Stimulated activated CD8-positive, alpha-beta memory T cell treated with anti-CD3 and anti-CD28 coated beads, Interleukin-7, amount 100 ng/mL, for 24 hours (primary cell): Measurements from ENCODE around the gene SLC6A7.
"Not testable (repeated sequence)": the region's sequence is repeated elsewhere in the genome, so short reads cannot be mapped to it uniquely, and the experiment has no call there.

ENCODE experiments used
- DNase-seq: peaks from one replicate; pipeline ENCODE4 v3.0.0-alpha.2; 2020; ENCODE audit warnings: low read depth

Gene SLC6A7

DNA sequence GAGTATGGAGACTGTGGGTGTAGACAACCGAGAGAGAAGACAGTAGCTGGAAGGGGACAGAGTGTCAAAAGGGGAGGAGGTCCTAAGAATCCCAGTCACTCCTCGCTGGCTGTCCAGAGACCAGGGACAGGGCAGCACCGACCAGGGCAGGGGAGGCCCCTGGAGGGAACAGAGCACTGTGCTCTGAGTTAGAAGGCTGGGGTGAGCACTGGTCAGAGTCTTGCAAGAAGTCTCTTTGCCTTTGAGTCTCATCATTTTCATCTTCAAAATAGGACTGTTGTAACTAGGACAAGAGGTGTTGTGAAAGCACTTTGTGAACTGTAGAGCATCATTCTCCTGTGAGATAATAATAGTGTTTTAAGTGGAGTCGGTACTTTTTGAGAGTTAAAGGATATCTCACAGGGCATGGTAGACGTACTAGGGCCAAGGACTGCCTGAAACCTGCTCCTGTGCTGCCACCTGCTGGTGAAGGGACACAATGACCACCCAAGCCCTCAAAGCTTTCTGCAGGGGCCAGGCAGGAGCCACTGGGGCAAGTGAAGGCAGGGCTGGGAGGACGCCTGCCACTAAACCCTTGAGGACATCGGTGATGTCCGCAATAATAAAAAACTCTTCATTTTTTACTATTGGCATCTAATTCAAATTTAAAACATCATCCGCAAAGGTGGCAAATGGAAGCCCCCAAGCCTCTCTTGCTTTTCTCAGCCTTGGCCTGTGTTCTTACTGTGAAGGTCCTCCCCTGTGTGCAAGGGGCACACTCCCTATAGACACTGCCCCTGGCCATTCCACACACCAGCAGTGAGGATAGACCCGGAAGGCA, 28.2 kb downstream of the SLC6A7 start:
- peak; percentile 70 for DNase-seq

DNA sequence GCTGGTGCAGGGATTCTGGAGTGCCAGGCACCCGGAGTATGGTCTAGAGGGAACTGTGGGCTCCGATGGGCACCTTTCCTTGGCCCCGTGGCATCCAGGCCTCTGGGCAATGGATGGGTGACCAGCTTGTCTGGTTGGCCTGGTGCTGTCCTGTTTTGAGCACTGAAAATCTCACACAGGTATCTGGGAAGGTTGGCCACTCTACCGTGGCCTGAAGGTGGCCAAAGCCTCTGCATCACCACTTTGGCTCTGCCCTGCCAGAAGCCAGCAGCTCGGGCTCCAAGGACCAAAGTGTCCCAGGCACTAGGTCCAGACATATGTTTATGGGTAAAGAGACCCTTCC, 28.8 kb downstream of the SLC6A7 start:
- no peak for DNase-seq

DNA sequence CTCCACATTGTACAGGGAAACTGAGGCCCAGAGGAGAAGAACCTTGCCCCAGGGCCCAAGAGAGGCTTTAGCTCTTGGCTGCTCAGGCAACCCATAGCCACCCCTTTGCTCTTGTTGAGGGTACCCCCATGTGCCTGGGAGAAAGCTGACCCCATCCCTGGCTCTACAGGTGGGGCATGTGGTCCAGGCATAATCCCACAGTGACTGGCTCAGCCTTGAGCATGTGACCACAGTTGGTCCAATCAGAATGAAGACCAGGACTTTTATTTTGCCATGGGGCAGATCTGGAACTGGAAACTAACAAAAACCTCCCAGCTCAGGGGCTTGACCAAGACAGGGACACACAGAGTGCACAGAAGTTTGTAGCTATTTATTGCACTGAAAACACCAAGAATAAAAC, 29.3 kb downstream of the SLC6A7 start:
- no peak for DNase-seq

DNA sequence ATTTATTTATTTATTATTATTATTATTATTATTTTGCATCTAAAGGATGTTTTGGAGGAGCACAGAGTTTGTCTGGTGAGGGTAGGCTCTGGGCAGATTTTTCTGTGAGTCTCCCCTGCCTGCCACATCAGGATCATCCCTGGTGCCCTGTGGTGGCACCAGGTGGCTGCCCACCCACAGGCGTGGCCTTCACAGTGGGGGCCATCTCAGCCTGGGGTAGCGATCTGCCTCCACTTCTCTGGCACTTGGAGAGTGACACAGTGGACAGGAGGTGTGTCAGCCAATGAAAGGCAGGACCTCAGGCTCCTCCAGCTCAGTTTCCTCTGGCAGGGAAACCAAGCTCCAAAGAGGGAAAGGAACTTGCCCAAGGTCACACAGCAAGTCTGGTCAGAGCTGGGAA, 30.0 kb downstream of the SLC6A7 start:
- DNase-seq, result no peak

DNA sequence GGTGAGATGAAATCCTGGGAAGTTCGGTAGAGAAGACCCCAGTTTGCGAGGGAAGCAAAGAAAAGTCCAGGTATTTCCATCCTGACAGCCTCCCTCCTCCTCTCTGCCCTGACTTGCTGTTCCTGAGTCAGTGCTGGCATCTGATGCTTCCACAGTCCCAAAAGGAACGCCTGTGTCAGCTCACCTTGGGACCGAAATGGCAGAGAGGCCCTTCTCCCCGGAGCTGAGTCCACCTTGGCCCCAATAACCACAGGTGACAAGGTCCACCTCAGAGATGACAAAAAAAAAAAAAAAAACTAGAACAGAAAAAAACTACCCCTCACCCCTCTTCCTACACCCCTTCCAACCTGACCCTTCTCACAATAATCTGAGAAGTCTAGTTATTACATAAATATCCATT, 31.6 kb downstream of the SLC6A7 start:
- no peak for DNase-seq

DNA sequence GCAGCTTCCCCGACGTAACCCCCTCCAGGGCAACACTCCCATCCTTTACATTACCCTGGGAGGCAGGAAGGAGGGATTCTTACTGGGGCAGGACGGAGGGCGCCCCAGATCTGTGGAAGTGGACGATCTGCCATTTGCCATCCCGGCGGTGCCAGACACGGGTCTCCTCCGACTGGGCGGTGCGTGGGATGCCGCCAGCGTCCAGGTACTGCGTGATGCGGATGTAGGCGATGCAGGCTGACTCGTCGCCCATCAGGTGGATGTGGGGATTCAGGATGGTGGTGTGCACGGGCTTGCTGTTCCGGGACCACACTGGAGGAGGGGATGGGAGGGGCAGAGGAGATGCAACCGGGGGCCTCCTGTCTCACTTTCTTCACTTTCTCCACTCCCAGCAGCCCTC, 33.0 kb downstream of the SLC6A7 start:
- no peak for DNase-seq

DNA sequence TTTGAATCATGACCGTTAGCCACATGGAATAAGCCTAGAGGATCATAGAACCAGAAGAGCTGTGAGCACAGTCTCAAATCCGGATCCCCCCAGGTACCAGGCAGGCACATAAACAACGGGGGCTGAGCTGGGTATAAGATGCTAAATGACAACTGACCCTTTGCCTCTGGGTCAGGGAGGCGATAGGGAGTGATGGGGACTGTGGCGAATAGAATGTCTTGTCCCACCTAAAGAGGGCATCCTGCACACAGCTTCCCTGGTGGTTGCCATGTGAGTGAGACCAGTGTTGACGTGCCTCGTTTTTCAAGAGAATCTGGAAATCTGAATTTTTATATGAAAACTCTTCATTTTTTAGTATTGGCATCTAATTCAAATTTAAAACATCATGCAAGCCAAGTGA, 33.6 kb downstream of the SLC6A7 start:
- DNase-seq, result no peak

DNA sequence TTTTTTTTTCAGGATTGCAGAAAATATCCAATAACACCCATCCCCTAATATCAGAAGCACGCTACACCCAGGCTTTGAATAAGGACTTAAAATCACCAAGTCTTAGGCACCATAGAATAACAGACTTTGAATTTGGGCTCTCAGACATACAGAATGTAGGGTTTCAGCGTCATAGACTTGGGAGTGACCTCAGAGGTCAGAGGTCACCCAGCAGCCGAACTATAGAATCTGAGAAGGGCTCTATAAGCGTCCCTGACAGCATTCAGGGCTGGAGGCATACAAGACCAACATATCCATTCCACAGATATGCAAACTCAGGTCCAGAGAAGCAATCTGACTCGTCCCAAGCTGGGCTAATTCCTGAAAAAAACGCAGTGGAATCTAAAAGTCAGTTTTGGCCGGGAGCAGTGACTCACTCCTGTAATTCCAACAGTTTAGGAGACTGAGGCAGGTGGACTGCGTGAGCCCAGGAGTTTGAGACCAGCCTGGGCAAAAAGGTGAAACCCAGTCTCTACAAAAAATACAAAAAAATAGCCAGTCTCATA, 34.7 kb downstream of the SLC6A7 start:
- DNase-seq, result no peak

DNA sequence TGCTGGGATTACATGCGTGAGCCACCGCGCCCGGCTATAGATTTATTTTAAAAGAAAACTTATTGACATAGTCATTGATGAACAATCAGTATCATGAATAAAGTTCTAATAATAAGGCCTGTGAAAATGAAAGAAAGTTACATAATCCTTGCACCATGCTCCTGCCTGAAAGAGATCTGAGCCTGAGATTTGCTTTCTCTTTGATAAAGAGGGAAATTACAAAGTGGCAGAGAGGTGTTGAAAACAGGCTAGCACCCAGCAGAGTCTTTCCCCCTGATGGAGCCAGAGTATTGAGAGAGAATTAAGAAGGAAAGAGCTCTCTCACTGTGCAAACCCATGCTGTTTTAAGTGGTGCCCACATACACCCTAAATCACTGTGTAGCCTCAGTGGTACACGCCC, 37.2 kb downstream of the SLC6A7 start:
- no peak for DNase-seq

DNA sequence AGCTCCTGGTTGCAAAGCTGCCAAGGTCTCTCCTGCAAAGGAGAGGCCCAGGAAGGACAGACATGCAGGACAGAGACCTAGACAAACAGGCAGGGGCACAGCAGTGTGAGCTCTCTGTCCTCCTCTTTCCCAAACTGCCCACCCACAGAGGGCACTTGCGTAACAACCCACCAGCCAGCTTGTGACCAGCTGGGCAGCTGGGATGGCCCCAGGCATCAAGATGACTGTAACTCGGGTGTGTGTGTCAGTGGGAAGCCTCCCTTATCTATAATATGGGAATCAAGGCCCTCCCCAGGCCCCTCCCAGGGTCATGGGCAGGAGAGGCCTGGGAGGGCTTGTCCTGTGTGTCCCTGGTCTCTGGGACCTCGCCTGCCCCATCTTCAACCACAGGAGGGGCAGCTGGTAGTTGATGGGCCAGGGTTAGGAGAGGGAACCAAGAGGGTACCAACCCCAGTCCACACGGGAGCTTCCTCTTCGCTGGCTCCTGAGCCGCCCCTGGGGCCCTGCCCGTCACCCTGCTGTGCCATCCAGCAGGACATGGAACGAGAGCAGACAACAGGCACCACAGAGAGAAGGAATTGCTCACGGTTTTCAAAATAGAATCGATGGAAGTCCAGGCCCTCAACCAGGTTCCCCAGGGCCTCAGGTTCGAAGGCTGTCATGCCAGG, 37.9 kb downstream of the SLC6A7 start:
- DNase-seq, result no peak

DNA sequence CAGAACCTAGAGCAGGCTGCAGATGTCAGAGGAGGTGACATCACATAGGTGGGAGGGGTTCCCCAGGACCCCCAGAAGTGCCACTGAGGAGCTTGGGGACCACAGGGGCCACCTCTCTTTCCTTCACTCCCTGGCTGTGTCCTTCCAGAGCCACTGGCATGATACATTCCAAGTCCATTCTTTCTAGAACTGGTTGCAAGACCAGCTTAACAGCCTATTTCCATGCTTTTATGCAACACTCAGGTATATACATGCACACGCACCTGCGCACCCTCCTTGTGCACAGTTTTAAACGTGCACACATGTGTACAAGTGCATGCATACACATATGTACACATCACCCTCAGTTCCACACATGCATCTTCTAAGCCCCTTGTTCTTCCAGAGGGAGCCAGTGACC, 39.7 kb downstream of the SLC6A7 start:
- no peak for DNase-seq

DNA sequence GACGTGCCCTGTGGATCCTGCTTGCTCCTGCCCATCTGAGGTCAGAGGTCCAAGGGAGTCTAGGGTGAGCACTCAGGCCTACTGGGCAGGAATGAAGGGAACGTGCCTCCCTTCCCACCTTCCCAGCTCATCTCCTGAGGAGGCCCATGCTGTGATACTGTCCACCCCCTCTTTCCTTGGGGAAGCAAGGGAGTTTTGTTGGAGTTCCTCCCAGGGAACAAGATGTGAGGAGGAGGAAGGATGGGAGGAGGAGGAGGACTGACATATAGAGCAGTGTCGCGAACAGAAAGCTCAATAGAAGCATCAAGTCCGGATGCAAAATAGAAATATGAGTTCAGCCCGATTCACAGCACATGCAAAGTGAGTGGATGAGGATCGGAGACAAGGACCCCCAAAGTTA, 41.0 kb downstream of the SLC6A7 start:
- no peak for DNase-seq

DNA sequence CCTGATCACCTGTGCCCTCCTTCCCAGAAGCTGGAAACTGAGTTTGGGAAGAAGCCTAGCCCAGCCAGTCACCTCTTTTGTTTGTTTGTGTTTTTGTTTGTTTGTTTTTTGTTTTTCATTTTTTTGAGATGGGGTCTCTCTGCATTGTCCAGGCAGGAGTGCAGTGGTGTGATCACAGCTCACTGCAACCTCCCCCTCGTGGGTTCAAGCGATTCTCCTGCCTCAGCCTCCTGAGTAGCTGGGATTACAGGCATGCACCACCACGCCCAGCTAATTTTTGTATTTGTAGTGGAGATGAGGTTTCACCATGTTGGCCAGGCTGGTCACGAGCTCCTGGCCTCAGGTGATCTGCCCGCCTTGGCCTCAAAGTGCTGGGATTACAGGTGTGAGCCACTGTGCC, 43.8 kb downstream of the SLC6A7 start:
- DNase-seq, result not testable (repeated sequence)

DNA sequence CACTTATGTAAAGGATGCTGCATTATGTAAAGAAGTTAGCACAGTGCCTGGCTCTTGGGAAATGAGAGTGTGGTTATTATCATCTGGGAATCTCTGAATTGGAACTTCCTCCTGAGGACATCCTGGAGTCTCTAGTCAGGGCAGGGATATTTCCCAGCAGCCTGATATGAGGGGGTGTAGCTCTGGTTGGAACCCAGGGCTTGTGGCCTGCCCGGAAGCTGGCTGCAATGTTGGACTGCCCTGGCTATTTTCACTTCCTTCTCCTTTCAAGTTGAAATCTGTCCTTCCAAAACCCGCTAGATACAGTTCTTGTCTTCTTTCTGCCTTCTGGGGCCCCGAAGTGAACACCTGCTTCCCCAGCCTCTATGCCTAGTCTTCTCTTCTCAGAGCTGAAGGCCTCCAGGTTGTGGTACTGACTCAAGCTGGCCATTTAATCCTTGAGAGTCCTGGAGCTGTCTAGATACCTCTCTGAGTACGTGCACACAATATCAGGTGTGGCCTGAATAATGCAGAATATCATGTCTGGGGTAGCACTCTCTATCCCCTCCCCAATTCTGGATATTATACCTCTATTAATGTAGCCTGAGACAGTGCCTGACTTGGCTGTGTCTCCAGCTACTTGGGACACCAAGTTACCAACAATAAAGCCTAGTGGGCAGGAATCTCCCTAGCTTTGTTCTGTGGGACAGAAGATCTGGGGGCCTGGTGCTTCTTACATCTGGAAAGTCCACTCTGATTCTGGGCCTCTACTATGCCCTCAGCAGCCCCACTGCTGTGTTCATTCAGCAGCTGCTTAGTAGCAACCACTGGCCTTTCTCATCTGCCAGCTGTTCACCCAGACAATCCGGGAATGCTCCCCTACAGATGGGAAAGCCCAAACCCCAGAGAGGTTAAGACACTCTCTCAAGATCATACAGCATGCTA, 45.0 kb downstream of the SLC6A7 start:
- no peak for DNase-seq

DNA sequence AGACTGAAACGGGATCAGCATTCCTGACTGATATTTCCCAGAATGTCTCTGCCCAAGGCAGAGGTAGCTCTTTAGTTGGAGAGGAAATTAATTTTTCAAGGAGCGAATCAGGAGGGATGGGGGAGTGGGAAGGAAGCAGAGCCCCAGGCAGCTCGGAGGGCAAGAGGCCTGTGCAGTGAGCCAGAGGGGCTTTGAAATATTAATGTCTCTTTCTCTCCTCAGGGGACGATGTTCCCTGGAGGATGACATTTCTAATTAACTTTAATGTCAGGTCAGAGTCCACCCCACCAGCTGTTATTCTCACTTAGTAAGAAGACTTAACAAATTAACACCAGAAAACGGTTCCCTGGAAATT, 45.6 kb downstream of the SLC6A7 start:
- no peak for DNase-seq

DNA sequence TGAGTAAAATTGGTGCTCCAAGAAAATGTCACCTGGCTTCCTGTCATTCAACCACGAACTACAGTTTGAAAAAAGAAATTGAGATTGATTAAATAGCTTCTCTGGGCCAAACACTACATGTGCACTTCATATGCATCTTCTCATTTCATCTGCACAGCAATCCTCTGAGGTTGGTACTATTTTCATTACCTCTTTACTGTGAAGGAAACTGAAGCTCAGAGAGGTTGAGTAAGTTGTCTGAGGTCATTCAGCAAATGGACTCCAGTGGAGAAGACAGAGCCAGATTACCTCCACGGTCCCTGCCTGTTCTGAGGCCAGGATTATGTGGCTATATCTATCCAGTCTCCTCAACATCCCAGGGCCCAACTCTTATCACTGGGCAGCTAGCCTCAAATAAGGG, 46.5 kb downstream of the SLC6A7 start:
- no peak for DNase-seq

DNA sequence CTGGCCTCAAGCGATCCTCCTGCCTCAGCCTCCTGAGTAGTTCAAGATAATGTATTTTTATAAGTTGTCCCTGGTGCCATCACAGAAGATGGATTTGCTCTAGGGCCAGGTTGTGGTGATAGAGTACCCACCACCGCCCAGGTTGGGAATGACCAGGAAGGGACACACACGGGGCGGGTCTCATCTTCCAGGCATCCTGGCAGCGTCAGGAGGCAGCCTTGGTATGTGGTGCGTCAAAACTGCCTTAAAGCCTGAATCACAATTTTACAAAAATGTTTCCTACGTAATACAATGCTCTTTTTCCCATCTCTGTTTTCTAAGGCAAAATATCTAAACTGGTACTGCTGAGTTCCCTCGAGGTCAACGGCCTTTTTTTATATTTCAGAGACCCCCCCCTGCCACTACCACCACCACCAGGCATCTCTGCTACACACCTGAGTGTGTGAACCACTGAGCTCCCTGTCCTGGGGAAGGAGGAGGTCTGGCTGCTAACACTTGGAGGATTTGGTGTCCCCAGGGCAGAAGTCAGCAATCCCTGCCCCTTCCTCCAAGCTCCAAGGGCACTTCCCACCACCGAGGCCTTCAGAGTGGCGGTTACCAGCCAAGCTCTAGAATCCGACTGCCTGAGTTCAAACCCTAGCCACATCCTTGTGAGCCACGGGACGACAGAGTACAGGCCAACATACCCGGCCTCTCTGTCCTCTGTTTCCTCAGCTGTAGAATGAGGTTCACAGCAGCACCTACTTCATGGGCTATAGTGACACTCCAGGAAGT, 47.3 kb downstream of the SLC6A7 start:
- no peak for DNase-seq

DNA sequence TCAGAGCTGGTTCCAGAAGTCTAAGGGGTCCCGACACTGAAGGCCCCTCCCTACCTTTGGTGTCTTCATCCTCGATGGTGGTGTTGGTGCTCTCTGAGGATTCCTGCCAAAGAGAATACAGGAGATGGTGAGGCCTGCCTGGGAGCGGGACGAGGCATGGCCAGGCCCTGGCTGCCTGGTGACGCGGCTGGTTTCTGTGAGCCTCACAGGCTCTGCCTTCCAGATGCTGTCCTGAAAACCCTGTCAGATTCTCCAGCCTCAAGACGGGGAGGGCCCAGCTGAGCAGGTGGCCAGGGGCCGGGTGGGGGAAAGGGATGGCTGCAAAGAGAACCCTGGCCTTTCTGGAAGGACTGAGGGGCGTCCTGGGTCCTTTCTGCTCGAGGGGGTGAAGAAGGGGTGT, 48.8 kb downstream of the SLC6A7 start:
- DNase-seq, result no peak

DNA sequence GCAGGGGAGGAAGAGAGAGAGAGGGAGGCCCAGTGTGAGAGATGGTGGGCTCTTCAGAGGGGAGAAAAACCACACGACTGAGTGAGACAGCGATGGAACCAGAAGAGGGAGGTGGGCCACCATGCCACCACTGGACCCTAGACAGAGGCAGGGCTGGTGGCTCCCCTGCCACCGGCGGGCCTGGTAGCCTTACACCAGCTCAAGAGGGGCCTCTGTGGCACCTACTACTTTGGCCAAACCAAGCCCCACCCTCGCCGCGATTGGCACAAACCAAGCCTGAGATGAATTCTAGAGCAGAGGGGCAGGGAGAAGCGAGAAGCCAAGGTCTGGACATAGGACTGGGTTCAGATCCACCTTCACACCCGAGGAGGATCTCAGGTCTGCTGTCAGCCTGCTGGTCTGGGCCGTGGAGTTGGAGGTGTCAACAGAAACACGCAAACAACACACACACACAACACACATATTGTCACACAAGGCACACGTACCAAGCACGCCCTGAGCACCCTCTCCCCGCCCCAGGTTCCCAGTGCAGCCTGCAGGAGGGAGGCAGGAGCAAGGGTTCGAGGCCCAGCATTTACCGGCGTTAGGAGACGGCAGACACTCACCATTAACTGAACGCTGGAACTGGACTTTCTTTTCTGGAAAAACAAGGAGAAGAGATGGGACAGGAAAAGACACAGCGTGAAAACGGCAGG, 49.4 kb downstream of the SLC6A7 start:
- DNase-seq, result no peak

DNA sequence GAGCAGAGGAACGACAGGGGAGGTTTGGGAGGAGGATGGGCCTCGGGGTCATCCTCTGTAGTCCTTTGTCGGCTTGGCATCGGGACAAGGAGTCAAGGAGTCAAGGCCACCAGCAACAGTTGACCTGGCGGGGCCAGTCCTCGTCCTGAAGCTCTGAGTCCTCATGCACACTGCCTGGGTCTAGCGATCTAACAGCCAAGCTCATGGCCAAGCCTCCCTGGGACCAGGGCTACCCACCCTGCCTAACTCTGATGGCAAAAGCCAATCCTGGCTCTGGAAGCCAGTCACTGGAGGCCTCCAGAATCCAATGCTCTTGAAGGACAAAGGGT, 49.9 kb downstream of the SLC6A7 start:
- DNase-seq, result no peak
